Measurements from ENCODE around the gene POU2F1.

POU2F1 gene

GRCh38 chr1:167430134-167430848, 209.6 kb downstream of the POU2F1 start:
- TF ChIP-seq CTCF (conservative IDR thresholded peaks at IDR 0.05; ENCODE audit: control insufficient read depth, insufficient read depth, low read depth, low read length): no peak
- H3K4me3 ChIP-seq (ENCODE audit: control insufficient read depth, low read depth, low read length): no peak overlapping the region
- no peak for DNase-seq (ENCODE audit: low read depth)

- no peak for TF ChIP-seq CTCF (conservative IDR thresholded peaks at IDR 0.05; ENCODE audit: control insufficient read depth, insufficient read depth, low read depth, low read length)
- H3K4me3 ChIP-seq (ENCODE audit: control insufficient read depth, low read depth, low read length): no peak overlapping the region
- no peak for DNase-seq (ENCODE audit: low read depth)
These were observed 210.2 kb downstream of the POU2F1 start for GRCh38 chr1:167430849-167431242.

DNA sequence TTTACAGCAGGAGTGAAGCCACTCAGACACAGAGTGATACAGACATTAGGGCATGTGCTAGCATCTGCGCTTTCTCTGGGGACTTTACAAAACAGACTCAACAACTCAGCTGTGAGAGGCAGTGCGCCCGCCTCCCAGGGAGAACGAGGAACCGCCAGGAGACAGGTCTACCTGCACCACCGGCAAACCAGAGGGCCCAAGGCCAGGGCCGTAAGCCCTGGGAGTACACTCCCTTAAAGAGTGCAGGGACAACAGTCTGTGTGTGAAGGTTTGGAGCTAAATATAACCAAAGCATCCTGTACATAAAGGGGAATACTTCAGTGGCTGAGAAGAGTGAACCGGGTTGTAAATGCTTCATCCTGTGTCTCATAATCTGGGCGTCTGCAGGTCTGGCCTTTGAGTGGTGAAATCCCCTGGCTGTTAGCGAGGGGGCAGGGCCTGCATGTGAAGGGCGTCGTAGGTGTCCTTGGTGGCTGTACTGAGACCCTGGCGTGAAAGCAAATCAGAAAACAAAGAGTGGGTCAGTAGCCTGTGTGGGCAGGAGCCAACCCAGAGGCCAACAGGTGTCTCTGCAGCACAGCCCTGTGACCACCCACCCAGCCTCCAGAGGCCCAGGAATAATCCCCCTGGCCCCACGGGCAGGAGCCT, 210.7 kb downstream of the POU2F1 start:
- H3K4me3 ChIP-seq (ENCODE audit: control insufficient read depth, low read depth, low read length): no peak overlapping the region
- DNase-seq (ENCODE audit: low read depth): no peak
- no peak for TF ChIP-seq CTCF (conservative IDR thresholded peaks at IDR 0.05; ENCODE audit: control insufficient read depth, insufficient read depth, low read depth, low read length)

GRCh38 chr1:167431909-167432650, 211.4 kb downstream of the POU2F1 start:
- no peak for DNase-seq (ENCODE audit: low read depth)
- H3K4me3 ChIP-seq (ENCODE audit: control insufficient read depth, low read depth, low read length): no peak overlapping the region
- TF ChIP-seq CTCF (conservative IDR thresholded peaks at IDR 0.05; ENCODE audit: control insufficient read depth, insufficient read depth, low read depth, low read length): no peak

- TF ChIP-seq CTCF (conservative IDR thresholded peaks at IDR 0.05; ENCODE audit: control insufficient read depth, insufficient read depth, low read depth, low read length): no peak
- H3K4me3 ChIP-seq (ENCODE audit: control insufficient read depth, low read depth, low read length): no peak overlapping the region
- DNase-seq (ENCODE audit: low read depth): no peak
These were observed 212.1 kb downstream of the POU2F1 start for GRCh38 chr1:167432780-167433179.

DNA sequence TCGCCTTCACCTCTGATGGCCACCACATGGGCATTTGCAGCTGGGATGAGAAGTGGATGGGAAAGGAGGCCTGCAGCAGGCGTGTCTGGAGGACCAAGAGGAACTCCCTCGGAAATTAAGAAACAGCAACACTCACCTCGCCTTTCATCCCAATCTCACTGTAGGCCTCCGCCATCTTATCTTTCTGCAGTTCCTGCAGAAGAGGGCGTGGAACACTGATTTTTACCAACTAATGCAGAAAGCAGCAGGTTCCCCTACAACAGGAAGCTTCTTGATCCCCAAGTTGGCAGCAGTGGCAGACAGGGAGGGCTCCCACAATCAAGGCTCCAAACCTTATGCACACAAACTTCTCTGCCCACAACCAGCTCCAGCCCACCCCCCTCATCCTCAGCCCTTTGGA, 213.2 kb downstream of the POU2F1 start:
- H3K4me3 ChIP-seq (ENCODE audit: control insufficient read depth, low read depth, low read length): no peak overlapping the region
- no peak for TF ChIP-seq CTCF (conservative IDR thresholded peaks at IDR 0.05; ENCODE audit: control insufficient read depth, insufficient read depth, low read depth, low read length)
- DNase-seq (ENCODE audit: low read depth): no peak
